MV-4-11 (cell line): ENCODE data around the gene PGLYRP4.
"Not testable (repeated sequence)": the region's sequence is repeated elsewhere in the genome, so short reads cannot be mapped to it uniquely, and the experiment has no call there.

ENCODE experiments used
- DNase-seq: peaks from one replicate; lab custom pipeline; 2025; lab: John Stamatoyannopoulos, UW

The PGLYRP4 gene

GRCh38 chr1:153356392-153357075 is 7.9 kb upstream of the PGLYRP4 start:
- DNase-seq = no peak

- peak; percentile 78 for DNase-seq
These were observed 6.9 kb upstream of the PGLYRP4 start for GRCh38 chr1:153355445-153356071.

- DNase-seq = no peak
These were observed 6.0 kb upstream of the PGLYRP4 start for GRCh38 chr1:153354515-153355193.

- no peak for DNase-seq
These were observed 4.7 kb upstream of the PGLYRP4 start for GRCh38 chr1:153353226-153353947.

- DNase-seq = peak; percentile 55
These were observed 3.9 kb upstream of the PGLYRP4 start for GRCh38 chr1:153352523-153352922.

- no peak for DNase-seq
These were observed 1.8 kb upstream of the PGLYRP4 start for GRCh38 chr1:153350321-153350957.

GRCh38 chr1:153349363-153350320 is 1.0 kb upstream of the PGLYRP4 start:
- peak; percentile 52 for DNase-seq

GRCh38 chr1:153347856-153348255 is 785 bp downstream of the PGLYRP4 start:
- DNase-seq = no peak

GRCh38 chr1:153347049-153347448 is 1.6 kb downstream of the PGLYRP4 start:
- DNase-seq = not testable (repeated sequence)

- no peak for DNase-seq
These were observed 2.4 kb downstream of the PGLYRP4 start for GRCh38 chr1:153346077-153346723.

GRCh38 chr1:153345187-153346076 is 3.2 kb downstream of the PGLYRP4 start:
- DNase-seq = no peak

GRCh38 chr1:153344718-153345025 is 4.0 kb downstream of the PGLYRP4 start:
- DNase-seq = peak; percentile 88

- no peak for DNase-seq
These were observed 4.6 kb downstream of the PGLYRP4 start for GRCh38 chr1:153343811-153344717.

GRCh38 chr1:153343040-153343681 is 5.5 kb downstream of the PGLYRP4 start:
- peak; percentile 22 for DNase-seq

GRCh38 chr1:153342178-153342577 is 6.5 kb downstream of the PGLYRP4 start:
- peak; percentile 45 for DNase-seq

GRCh38 chr1:153341431-153341934 is 7.2 kb downstream of the PGLYRP4 start:
- no peak for DNase-seq

- no peak for DNase-seq
These were observed 8.3 kb downstream of the PGLYRP4 start for GRCh38 chr1:153340356-153340755.

GRCh38 chr1:153339802-153340201 is 8.8 kb downstream of the PGLYRP4 start:
- DNase-seq = no peak
